Measurements from ENCODE around the gene PLXNA4. TPM values are rescaled to one million over a fixed set of nuclear protein-coding genes. Genes with fewer than 3 reads are reported as not detected.

Gene PLXNA4
- total RNA-seq, 1 donor from 2014 or later = 5.2 TPM

DNA sequence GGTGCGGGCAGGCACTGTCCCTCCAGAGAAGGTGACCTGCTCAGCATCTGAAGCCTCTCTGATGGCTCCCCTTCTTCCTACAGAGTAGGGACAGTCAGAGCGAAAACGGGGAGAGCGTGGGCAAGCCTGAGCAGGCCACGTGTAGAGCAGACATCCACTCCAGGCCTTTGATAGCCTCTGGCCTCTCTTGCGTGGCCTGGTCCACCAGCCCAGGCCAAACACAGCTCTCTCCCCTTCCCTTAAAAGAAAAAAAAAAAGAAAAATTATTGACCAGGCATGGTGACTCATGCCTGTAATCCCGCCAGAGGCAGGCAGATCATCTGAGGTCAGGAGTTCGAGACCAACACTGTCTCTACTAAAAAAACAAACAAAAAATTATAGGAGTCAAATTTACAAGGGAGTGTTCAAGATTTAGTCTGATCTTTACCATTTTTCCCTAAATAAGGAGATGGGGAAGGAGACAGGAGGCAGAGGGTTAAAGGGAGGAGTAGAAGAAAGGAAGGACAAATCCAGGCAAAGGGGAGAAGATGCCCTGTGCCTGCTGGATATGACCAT, 84.8 kb downstream of the PLXNA4 start:
- Mint-ChIP-seq H3K4me3 (no peak overlapping the region), H3K27ac (no peak overlapping the region), H3K4me1 (peaks cover 3% of the 10 kb centered on the region), H3K9me3 (no peaks in the 10 kb centered on the region), H3K36me3 (no peaks in the 10 kb centered on the region), H3K27me3 (ENCODE audit: low read depth) (peaks cover 27% of the 10 kb centered on the region)
- TF ChIP-seq, protein P1, sequence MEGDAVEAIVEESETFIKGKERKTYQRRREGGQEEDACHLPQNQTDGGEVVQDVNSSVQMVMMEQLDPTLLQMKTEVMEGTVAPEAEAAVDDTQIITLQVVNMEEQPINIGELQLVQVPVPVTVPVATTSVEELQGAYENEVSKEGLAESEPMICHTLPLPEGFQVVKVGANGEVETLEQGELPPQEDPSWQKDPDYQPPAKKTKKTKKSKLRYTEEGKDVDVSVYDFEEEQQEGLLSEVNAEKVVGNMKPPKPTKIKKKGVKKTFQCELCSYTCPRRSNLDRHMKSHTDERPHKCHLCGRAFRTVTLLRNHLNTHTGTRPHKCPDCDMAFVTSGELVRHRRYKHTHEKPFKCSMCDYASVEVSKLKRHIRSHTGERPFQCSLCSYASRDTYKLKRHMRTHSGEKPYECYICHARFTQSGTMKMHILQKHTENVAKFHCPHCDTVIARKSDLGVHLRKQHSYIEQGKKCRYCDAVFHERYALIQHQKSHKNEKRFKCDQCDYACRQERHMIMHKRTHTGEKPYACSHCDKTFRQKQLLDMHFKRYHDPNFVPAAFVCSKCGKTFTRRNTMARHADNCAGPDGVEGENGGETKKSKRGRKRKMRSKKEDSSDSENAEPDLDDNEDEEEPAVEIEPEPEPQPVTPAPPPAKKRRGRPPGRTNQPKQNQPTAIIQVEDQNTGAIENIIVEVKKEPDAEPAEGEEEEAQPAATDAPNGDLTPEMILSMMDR (IDR thresholded peaks at IDR 0.05; ENCODE audit: unreplicated experiment) = no peak
- DNase-seq (ENCODE audit: low spot score in 2 of 2, unreplicated experiment in 2 of 2) = no peak

DNA sequence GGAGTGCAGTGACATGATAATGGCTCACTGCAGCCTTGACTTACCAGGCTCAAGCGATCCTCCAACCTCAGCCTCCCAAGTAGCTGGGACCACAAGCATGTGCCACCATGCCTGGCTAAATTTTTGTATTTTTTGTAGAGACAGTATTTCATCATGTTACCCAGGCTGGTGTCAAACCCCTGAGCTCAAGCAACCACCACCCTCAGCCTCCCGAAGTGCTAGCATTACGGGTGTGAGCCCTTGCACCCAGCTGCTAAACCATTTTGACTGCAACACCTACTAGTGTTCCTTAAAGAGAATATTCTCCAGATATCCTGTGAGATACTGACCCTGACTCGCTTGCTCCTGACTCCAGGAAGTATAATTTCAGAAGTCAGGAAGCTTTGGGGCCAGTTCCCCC, 85.8 kb downstream of the PLXNA4 start:
- no peak overlapping the region for H3K27ac Mint-ChIP-seq
- H3K27me3 Mint-ChIP-seq (ENCODE audit: low read depth) = peaks cover 24% of the 10 kb centered on the region
- TF ChIP-seq, protein P1 (IDR thresholded peaks at IDR 0.05; ENCODE audit: unreplicated experiment) = no peak
- H3K4me1 Mint-ChIP-seq = peaks cover 3% of the 10 kb centered on the region
- no peak for DNase-seq (ENCODE audit: low spot score in 2 of 2, unreplicated experiment in 2 of 2)
- no peak overlapping the region for H3K4me3 Mint-ChIP-seq
- H3K9me3 Mint-ChIP-seq = no peaks in the 10 kb centered on the region
- no peaks in the 10 kb centered on the region for H3K36me3 Mint-ChIP-seq

DNA sequence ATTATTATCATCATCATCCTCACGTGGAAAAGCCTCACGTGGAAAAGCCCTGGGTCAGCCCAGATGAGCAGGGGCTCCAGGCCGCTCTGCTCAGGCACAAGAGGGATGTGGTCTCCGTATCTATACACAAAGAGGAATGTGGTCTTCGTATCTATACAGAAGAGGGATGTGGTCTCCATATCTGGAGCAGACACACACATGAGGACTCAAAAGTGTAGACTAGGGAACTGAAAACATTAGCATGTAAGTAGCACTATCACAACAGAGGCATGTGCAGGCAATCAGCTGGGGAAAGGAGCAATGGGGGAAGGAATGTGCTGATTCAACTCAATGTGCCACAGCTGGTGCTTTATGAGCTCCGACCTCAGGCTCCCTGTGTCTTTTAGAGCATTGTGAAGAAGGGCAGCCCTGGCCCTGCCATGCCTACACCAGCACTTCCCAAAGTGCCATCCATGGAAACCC, 86.5 kb downstream of the PLXNA4 start:
- H3K27me3 Mint-ChIP-seq (ENCODE audit: low read depth) = peaks cover 28% of the 10 kb centered on the region
- peaks cover 3% of the 10 kb centered on the region for H3K4me1 Mint-ChIP-seq
- DNase-seq (ENCODE audit: low spot score in 2 of 2, unreplicated experiment in 2 of 2) = no peak
- H3K4me3 Mint-ChIP-seq = no peak overlapping the region
- no peaks in the 10 kb centered on the region for H3K36me3 Mint-ChIP-seq
- H3K9me3 Mint-ChIP-seq = no peaks in the 10 kb centered on the region
- H3K27ac Mint-ChIP-seq = no peak overlapping the region
- TF ChIP-seq, protein P1 (IDR thresholded peaks at IDR 0.05; ENCODE audit: unreplicated experiment) = no peak

DNA sequence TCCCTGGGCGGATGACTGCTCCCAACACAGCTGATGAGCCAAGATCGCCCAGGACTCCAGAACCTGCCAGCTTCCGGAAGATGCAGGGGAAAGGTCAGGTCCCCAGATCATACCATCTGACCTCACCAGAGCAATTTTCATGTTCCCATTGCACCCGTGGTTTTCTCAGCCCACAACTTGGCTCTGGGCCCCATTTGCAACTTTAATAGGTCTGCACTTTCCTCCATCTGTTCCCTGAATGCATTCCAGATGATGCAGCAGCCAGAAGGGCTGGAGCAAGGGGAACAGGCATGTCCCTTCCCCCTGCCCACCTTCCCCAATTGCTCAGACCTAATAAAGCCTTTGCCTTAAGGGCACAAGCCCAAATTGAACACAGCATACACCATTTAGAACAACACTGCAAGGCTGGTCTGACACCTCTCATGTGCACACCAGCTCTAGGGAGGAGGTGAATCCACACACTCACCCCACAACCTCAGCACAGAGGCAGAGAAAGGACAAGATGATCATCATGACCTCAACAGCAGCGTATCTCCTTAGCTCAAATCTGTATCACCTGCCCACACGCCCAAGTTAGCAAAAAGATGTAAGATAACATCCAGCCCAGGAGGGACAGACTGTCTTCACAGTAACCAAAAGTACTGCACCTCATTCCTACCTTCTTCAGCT, 87.5 kb downstream of the PLXNA4 start:
- DNase-seq (ENCODE audit: low spot score in 2 of 2, unreplicated experiment in 2 of 2) = no peak
- Mint-ChIP-seq H3K4me3 (no peak overlapping the region), H3K36me3 (no peaks in the 10 kb centered on the region)

DNA sequence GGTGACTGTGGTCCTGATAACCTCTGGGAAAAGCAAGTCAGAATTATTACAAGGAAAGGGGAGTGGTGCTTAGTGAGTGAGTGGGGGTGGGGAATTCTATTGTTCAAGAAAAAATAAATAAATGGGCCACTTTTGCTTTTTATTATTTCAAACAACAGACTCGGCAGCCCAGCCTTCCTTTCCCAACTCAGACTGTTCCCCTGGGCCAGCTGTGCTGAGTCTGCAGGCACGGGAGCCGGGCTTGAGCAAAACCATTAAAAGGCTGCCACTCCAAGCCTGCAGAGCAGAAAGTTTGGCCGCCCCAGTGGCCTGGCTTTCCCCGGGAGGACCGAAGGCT, 90.0 kb downstream of the PLXNA4 start:
- no peak for DNase-seq (ENCODE audit: low spot score in 2 of 2, unreplicated experiment in 2 of 2)
- Mint-ChIP-seq H3K36me3 (no peaks in the 10 kb centered on the region), H3K4me1 (no peaks in the 10 kb centered on the region), H3K27ac (no peak overlapping the region), H3K9me3 (no peaks in the 10 kb centered on the region), H3K4me3 (no peak overlapping the region), H3K27me3 (ENCODE audit: low read depth) (peaks cover 48% of the 10 kb centered on the region)
- TF ChIP-seq, protein P1 (IDR thresholded peaks at IDR 0.05; ENCODE audit: unreplicated experiment) = no peak

More for the DNA sequence above, 87.5 kb downstream of the PLXNA4 start:
- TF ChIP-seq, protein P1 (IDR thresholded peaks at IDR 0.05; ENCODE audit: unreplicated experiment) = no peak
- Mint-ChIP-seq H3K27me3 (ENCODE audit: low read depth) (peaks cover 38% of the 10 kb centered on the region), H3K9me3 (no peaks in the 10 kb centered on the region), H3K4me1 (peaks cover 3% of the 10 kb centered on the region), H3K27ac (no peak overlapping the region)
